NCI-H510A (cell line): ENCODE measurements around the gene ADAM22.

Source experiments
- DNase-seq: peaks from one replicate; lab custom pipeline; 2025; lab: John Stamatoyannopoulos, UW

Gene ADAM22

GRCh38 chr7:88041583-88041982 lies 107.5 kb downstream of the ADAM22 start:
- DNase-seq = no peak

GRCh38 chr7:88042157-88042556 lies 108.1 kb downstream of the ADAM22 start:
- DNase-seq = no peak

GRCh38 chr7:88042803-88043202 lies 108.8 kb downstream of the ADAM22 start:
- DNase-seq = no peak

GRCh38 chr7:88044069-88044468 lies 110.0 kb downstream of the ADAM22 start:
- no peak for DNase-seq

- DNase-seq = no peak
Measured at GRCh38 chr7:88046839-88047573, 113.0 kb downstream of the ADAM22 start.

GRCh38 chr7:88057655-88058054 lies 123.6 kb downstream of the ADAM22 start:
- DNase-seq = no peak

- DNase-seq = no peak
Measured at GRCh38 chr7:88062238-88062637, 128.2 kb downstream of the ADAM22 start.

GRCh38 chr7:88069093-88069492 lies 135.0 kb downstream of the ADAM22 start:
- no peak for DNase-seq

GRCh38 chr7:88071994-88072714 lies 138.1 kb downstream of the ADAM22 start:
- DNase-seq = no peak

- DNase-seq = no peak
Measured at GRCh38 chr7:88072715-88073055, 138.6 kb downstream of the ADAM22 start.

- DNase-seq = no peak
Measured at GRCh38 chr7:88073626-88074025, 139.6 kb downstream of the ADAM22 start.

- DNase-seq = no peak
Measured at GRCh38 chr7:88075216-88075615, 141.2 kb downstream of the ADAM22 start.

- no peak for DNase-seq
Measured at GRCh38 chr7:88083883-88084282, 149.8 kb downstream of the ADAM22 start.

- no peak for DNase-seq
Measured at GRCh38 chr7:88089561-88089960, 155.5 kb downstream of the ADAM22 start.

- no peak for DNase-seq
Measured at GRCh38 chr7:88090240-88090639, 156.2 kb downstream of the ADAM22 start.

GRCh38 chr7:88090671-88091070 lies 156.6 kb downstream of the ADAM22 start:
- no peak for DNase-seq

GRCh38 chr7:88091988-88092675 lies 158.1 kb downstream of the ADAM22 start:
- no peak for DNase-seq

- DNase-seq = no peak
Measured at GRCh38 chr7:88092676-88092999, 158.6 kb downstream of the ADAM22 start.

GRCh38 chr7:88101769-88102168 lies 167.7 kb downstream of the ADAM22 start:
- DNase-seq = no peak

GRCh38 chr7:88102675-88103074 lies 168.6 kb downstream of the ADAM22 start:
- no peak for DNase-seq

- no peak for DNase-seq
Measured at GRCh38 chr7:88104732-88105131, 170.7 kb downstream of the ADAM22 start.

GRCh38 chr7:88105231-88105630 lies 171.2 kb downstream of the ADAM22 start:
- DNase-seq = no peak

- DNase-seq = no peak
Measured at GRCh38 chr7:88106434-88106833, 172.4 kb downstream of the ADAM22 start.
